ENCODE data around the gene MTNR1B.

MTNR1B gene

DNA sequence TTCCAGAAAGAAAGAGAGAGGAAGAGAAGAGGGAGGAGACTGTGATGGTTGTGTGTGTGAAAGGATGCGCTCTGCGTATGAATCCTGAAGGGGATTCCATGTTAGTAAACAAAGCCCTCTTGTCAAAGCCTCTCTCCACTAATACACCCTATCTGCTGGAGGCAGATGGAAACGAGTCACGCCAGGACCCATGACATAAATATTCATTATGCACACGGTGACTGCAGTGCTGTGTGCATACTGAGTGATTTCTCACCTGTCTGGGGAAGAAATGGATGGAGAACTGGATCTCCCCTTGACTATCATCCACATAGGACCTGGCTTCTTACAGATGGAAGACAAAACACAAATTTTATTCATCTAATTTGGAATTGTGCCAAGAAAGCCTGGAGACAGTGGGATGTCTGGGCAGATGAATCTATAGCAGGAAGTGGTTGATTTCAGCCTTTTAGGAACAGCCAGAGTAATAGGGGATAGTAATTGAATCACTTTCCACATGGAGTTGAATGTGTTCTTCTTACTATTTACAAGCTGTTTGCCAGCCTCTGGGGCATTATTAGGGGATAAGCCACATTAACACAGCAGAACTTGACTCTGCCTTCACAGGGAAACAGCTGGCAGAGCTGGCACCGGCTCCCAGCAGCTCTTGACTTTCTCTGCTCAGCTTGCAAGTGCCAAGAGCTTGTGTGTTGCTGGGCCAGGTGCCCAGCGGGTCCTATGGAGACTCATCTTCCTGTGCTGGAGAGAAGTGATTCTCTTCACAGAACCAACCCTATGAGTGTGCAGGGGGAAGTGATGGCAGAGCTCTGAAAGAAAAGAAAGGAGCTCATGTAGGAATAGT lies 9.0 kb downstream of the MTNR1B start:
- DNase-seq: no peak

DNA sequence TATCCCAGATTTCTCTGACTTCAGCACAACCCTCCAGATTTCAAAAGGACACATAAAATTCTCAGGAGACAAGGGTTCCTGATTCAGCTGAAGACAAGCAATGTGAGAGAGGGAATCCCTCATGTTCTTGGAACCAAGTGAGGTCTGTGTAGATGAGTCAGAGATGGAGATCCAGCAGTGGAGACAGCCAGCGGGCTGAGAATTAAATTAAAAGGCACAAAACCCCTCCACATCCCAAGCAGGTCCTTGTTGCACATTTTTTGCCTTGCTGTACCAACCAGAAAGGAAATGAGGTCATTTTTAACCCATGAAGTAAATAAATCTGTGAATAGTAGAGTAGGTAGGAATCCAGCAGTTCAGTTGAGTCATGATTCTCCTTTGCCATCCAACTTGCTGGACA lies 9.7 kb downstream of the MTNR1B start:
- DNase-seq: no peak

DNA sequence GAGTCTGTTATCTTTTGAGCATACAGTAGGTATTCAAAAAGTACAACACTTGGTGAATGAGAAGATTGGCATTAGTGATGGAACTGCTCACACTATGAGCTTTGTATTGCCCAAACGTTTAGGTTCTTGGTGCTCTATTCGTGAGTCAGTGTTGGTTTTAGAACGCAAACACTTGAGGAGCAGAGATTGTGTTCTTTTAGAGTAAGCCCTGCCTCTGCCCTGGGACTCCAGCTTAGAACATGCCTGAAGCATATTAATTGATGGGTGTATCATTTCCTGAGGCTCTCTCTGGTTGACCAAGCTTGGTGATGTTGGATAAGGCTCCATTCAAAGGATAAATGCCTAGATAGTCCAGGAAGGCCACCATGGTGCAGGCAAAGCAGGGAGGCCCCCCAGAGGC lies 10.9 kb downstream of the MTNR1B start:
- DNase-seq: no peak

DNA sequence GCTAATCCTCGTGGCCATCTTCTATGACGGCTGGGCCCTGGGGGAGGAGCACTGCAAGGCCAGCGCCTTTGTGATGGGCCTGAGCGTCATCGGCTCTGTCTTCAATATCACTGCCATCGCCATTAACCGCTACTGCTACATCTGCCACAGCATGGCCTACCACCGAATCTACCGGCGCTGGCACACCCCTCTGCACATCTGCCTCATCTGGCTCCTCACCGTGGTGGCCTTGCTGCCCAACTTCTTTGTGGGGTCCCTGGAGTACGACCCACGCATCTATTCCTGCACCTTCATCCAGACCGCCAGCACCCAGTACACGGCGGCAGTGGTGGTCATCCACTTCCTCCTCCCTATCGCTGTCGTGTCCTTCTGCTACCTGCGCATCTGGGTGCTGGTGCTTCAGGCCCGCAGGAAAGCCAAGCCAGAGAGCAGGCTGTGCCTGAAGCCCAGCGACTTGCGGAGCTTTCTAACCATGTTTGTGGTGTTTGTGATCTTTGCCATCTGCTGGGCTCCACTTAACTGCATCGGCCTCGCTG lies 12.1 kb downstream of the MTNR1B start:
- DNase-seq: no peak

DNA sequence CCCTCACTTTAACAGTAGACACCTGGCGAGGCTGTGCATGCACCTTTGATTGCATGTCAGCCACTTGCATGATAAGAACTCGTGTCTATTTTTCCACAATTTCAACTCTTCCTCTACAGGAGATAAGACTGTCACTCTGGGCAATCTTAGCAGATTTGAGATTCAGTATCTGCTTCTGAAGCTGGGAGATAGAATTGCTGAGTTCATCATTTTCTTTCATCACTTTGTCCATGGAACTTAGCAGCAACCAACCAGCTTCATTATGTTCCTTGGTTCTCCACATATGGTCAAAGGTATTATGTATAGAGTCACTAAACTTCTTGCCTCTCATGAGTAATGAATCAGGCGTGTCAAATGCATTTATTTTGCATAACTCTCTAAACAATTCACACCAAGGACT lies 17.1 kb downstream of the MTNR1B start:
- DNase-seq: no peak

DNA sequence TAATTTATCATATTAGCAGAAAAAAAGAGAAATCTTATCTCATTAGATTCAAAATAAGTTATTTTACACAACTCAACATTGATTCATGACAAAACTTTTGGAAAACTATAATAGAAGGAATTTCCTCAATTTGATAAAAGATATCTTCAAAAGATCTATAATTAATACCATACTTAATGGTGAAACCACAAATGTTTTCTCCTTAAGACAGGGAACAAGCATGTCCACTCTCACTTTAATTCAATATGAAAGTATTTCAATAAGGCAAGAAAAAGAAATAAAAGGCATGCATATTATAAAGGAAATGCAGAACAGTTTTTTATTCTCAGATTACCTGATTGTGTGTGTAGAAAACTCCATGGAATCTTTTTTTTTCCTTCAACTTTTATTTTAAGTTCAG lies 23.6 kb downstream of the MTNR1B start:
- DNase-seq: no peak

DNA sequence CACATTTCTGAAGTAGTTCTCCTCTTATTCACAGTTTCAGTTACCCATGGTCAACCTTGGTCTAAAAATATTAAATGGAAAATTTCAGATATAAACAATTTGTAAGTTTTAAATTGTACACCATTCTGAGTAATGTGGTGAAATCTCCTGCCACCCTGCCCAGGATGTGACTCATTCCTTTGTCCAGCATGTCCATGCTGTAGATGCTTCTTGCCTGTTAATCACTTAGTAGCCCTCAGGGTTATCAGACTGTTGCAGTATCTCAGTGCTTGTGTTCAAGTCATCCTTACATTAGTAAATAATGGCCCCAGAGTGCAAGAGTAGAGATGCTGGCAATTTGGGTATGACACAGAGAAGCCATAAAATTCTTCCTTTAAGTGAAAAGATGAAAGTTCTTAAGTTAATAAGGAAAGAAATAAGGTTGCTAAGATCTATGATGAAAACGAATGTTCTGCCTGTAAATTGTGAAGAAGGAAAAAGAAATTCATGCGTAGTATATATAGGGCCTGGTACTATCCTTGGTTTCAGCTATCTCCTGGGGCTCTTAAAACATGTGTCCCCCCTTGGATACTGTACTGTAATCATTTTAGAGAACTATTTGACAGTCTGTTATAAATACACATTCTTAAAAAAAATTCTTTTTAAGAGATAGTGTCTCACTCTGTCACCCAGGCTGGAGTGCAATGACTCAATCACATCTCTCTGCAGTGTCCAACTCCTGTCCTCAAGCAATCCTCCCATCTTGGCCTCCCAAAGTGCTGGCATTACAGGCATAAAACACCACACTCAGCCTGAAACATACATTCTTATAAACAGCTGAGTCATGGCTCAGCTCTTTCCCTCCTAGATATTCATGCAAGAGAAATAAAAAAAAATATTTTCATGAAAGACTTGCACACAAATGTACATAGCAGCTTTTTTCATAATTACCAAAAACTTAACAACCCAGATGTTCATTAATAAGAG lies 31.3 kb downstream of the MTNR1B start:
- DNase-seq: no peak

DNA sequence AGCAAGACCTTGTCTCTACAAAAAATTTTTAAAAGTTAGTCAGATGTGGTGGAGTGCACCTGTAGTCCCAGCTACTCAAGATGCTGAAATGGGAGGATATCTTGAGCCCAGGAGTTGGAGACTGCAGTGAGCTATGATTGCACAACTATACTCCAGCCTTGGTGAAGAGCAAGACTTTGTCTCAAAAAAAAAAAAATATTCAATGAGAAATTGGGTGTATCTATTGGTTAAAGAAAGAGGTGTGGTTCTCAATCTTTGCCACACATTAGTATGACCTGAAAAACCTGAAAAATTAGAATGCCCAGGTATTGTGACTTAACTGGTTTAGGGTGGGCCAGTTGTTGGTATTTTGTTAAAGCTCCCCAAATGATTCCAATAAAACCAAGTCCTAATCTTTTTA lies 32.4 kb downstream of the MTNR1B start:
- no peak for DNase-seq

DNA sequence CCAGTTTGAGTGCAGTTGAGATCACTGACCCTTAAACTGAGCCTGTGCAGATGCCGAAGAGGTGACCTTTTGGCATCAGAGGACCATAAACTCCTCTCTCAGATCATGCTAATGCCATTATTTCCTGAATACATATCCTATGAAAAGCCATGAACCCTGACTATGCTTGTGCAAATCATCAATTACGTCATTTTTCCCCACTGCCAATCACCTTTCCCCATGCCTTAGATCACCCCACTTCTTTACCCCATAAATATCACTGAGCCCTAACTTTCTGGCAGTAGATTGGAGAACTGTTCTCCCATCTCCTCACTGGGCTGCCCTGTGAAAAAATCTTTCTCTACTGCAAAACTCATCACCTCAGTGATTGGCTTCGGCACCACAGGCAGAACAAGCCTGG lies 32.9 kb downstream of the MTNR1B start:
- no peak for DNase-seq

DNA sequence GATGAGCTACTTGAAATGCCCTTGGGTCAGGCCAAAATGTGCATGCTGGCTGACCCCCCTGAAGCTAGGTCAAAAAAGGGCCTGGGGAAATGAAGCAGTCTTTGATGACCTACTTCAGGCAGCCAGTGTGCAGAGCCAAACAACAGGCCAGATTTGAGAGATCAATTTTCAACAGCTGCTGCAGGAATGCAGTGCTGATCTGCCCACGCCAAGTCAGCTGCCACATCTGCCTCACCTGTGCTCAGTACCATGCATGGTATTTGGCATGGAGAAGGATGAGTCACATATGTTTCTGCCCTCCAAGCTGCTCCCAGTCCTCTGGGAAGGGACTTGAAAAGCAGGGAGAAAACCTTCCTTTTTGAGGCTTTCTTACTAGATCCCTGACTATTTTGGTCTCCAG lies 35.8 kb downstream of the MTNR1B start:
- DNase-seq: no peak

DNA sequence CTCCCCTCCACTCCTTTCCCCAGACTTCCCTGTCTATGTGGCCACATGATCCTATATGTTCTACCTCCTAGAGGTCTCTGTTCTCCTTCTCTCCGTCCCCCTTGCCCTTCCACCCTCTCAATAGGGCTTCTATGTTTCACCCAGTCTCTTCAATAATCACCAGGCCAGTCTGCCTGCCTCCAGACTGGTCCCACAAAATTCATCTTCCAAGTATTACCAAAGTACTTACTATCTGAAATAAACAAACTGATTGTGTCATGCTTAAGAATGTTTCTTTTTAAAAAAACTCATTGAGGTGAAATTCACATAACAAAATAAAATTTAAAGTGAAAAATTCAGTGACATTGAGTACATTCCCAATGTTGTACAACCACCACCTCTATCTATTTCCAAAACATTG lies 44.2 kb downstream of the MTNR1B start:
- DNase-seq: no peak

DNA sequence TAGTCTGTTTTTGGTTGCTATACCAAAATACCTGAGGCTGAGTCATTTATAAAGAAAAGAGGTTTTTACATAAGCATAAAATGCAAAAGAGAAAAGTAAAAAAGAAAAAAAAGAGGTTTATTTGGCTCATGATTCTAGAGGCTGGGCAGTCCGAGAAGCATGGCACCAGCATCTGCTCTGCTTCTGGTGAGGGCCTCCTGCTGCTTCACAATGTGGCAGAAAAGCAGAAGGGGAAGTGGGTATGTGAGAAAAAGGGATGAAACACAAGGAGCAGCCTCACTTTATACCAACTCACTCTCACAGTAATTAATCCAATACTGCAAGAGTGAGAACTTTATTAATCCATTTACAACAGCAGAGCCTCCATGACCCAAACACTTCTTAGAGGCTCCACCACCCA lies 47.1 kb downstream of the MTNR1B start:
- no peak for DNase-seq

DNA sequence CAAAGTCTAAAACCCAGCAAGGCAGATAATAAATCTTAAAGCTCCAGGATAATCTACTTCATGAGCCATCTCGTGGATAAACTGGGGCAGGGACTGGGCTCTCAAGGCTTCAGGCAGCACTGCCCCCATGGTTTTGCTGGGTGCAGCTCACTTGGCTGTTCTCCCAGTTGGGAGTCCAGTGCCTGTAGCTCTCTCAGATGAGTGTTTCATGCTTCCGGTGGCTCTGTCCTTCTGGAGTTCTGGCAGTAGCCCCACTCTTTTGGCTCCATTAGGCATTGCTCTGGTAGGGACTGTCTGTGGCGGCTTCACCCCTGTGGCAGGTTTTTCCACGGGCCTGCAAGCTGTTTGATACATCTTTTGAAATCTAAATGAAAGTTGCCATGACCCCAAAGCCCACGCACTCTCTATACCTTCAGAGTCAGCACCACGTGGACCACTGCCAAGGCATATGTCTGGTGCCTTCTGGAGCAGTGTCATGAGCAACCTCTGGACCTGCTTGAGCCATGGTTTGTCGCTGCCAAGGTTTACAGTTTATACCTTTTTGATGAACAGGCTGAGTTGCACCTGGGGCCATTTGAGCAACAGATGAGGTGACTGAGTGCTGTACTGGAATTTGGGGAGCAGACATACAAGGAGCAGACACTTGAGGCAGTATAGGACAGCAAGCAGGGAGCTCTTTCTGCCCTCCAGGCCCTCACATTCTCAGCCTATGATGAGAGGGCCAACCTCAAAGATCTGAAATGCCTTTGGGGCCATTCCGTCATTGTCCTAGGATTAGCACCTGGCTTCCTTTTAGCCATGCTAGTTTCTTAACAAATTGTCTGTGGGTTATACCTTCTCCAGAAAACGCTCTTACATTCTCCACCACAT lies 48.6 kb downstream of the MTNR1B start:
- DNase-seq: no peak

DNA sequence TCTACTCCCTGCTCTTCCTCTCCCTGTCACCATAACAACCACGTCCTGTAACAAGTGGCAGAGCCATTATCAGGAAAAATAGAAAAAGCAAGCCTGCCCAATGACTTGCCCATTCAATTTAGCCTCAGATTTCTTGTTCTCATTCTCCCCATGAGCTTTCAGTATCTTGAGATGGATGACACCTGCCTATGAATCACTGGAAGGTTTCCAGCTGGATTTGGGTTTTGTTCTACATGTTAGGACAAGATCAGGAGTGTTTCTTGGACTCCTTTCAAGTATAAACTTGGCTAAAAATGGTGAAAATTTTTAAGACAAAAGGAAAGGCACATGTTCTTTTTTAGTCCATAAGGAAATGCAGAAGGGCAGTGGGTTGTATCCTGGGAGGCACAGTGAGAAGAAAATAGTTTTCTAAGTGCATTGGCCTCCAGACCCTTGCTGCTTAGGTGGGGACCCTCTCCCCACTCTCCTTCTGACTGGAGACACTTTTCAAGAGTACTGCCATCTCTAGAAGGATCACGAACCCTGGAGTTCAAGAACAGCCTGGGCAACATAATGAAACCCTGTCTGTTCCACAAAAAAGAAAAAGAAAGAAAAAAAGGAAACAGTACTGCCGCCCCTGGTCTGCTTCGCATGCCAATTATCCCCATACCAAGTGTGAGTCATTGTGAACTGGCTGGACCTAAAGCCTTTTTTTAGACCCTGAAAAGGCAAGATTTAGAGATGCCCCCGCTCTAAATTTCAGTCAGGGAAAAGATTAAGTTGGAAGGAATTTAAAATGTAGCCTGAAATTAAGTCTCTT lies 51.0 kb downstream of the MTNR1B start:
- DNase-seq: no peak

DNA sequence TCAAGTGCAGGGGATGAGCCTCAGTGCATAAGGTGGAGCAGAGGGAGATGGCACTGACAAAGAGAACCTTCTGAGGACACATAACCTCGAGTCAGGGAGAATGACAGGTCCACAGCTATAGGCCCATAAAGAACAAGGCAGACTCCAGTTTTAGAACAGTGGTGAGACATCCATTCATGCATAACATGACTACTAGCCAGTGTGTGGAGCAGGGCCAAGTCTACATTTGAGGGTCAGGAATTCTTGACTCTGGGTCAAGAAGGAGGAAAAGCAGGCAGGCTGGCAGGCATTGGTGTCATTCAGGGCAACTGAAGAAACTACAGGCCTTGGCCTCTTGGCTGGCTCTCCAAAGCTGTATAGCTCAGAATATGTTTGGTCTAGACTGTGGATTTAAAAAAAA lies 54.9 kb downstream of the MTNR1B start:
- no peak for DNase-seq

DNA sequence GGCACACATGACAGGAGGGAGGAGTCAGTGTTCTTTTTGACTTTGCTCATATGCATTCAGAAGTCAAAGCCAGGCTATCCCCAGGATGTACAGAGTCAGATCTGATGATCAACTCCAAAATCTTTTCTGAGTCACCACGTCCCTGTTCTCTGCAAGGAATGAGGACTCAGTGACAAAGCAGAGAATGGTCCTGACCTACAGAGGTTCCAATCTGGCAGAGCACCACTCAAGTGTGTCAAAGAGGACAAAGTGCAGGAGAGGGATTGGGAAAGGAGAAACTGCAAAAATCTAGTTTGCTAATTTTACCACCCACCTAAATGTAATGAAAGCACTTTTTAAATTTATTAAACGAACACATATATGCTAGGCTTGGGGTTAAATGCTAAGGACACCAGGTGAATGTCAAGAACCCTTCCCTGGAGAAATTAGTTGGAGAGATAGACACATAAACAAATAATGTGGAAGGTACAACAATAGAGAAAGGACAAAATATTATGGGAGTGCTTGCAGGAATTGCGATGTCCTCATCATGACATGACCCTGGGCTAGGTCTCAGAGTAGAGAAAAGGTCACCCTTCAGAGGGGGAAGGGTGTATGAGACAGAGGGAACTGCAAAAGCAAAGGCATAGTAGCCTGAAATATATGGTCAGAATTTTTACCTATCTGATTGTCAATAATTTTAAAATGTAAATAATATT lies 56.3 kb downstream of the MTNR1B start:
- DNase-seq: no peak

DNA sequence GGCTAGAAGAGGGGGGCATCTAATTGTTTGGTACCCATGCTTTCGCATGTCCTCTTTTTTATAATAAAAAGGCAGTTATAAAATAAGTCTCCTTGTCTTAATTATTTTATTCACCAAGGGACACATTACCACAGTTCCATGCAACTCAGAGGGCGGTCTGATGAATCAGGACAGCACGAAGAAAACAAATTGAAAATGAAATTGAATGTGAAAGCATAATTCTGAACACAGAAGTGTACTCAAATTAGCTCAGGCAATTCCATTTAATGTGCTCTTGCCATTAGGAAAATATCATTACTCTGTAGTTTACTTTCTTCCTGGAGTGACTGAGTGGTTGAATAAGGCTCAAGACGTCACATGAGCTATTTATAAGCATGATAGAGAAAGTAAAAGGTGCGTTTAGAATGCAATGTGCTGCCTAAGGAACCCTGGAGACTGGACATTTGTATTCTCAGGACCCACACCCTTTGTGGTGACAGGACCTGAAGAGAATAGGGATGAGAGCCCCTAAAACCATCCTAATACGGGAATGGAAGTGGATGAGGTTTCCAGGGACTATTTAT lies 59.6 kb downstream of the MTNR1B start:
- DNase-seq: no peak

DNA sequence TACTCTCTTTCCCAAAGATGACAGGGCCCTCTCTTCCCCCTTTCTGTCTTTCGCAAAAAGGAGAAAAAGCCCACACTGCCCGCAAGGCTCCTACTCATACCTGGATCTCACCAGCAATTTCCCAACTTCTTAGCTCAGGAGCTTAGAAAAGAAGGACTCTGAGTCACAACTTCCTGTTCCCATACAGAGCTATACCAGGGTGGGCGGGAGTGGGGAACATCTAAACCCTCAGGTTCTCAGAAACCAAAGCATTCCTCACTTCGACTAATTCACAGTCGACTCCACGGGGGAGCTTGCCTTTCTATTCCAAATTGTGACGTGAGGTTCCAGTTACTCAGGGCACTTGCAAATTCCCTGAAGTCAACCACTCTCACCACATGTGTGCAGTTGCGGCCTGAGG lies 61.9 kb downstream of the MTNR1B start:
- no peak for DNase-seq

All from right kidney (tissue), 1 donor.